SK-N-DZ (cell line): ENCODE data around the gene FARSA.
A peak's percentile ranks its signal among the peaks of the same experiment; 100 is the strongest.
"Not testable (repeated sequence)": the region's sequence is repeated elsewhere in the genome, so short reads cannot be mapped to it uniquely, and the experiment has no call there.

ENCODE experiments used
- DNase-seq: peaks from one replicate; pipeline ENCODE4 v3.0.0-alpha.2; 2015; ENCODE audit warnings: low spot score

FARSA gene

DNA sequence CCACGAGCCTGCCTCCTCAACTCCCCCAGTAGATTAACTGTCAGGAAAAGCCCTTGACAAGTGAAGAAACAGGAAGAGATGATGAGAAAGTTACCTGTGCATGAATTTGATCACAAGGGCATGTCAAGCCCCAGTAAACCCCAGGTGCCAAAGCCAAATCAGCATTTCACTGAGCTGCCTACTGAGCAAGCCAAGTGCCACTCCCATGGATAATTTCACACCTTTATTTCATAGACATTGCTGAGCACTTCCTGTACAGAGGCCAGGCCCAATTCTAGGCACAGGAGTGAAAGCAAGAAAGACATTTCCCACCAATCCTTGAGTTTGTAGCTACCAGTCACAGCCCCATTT lies 21.1 kb upstream of the FARSA start:
- DNase-seq: no peak

DNA sequence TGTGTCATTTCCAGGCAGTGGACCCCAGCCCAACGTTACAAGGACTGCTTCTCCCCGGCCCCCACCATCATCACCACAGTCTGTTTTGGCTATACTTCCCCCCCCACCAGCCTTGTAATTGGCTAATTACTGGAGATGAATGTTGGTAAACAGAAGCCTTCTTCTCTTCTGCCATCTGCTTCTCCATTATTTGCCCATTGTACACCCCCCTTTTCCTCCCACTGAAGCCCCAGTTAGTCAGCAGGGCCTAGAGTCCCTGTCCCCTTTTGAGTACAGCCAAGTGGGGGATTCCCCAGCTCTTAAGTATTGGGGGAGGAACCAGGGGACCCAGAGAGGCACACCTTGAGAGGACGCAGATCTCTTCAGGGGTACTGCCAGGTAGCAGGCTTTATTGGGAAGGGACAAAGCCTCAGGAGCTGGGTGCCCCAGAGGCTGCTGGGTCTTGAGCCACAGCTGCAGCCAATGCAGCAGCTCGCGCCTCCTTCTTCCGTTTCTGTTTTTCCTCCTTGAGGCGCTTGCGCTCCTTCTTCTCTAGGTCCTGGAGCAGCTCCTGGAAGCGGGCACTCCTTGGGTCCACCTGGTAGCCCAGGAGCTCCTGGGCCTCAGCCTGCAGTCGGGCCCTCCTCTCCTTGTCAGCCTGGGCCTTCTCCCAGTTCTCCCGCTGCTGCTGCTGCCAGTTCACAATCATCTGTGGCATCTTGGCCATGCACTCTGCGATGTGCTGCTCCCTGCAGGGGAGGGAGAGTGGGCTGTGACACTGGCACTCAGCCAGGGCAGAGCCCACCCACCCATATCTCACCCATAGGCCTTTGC lies 20.5 kb upstream of the FARSA start:
- no peak for DNase-seq

DNA sequence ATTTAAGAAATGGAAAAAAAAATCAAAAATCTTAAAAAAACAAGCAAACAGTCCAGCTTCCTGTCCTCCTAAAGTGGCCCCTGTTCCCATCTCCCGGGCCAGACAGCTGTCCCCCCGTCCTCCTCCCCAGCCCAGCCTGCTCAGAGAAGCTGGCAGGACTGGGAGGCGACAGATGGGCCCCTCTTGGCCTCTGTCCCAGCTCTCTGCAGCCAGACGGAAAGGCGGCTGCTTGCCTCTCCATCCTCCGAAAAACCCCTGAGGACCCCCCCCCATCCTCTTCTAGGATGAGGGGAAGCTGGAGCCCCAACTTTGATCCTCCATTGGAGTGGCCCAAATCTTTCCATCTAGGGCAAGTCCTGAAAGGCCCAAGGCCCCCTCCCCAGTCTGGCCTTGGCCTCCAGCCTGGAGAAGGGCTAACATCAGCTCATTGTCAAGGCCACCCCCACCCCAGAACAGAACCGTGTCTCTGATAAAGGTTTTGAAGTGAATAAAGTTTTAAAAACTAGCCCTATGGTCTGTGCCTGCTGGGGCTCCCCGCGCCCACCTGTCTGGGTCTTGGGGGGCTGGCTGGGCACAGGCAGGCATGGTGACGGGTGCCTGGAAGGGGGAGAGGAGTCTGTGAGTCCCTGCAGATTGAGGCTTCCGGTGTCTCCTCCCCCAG lies 19.8 kb upstream of the FARSA start:
- DNase-seq: no peak

DNA sequence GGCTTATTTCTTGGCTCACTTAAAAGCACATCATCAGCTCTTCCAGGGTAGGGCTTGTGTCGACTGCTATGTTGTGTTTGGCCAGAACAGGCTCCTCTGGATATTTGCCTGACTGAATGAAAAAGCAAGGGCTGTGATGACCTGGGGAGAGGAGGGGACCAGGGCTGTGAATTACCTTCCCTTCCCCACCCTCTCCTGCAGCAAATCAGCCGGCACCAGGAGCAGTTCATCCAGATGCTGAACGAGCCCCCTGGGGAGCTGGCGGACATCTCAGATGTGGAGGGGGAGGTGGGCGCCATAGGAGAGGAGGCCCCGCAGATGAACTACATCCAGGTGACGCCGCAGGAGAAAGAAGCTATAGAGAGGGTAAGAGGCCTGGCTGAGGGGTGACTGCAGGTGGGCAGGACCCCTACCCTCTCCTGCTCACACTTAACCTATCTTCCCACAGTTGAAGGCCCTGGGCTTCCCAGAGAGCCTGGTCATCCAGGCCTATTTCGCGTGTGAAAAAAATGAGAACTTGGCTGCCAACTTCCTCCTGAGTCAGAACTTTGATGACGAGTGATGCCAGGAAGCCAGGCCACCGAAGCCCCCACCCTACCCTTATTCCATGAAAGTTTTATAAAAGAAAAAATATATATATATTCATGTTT lies 19.1 kb upstream of the FARSA start:
- DNase-seq: no peak

DNA sequence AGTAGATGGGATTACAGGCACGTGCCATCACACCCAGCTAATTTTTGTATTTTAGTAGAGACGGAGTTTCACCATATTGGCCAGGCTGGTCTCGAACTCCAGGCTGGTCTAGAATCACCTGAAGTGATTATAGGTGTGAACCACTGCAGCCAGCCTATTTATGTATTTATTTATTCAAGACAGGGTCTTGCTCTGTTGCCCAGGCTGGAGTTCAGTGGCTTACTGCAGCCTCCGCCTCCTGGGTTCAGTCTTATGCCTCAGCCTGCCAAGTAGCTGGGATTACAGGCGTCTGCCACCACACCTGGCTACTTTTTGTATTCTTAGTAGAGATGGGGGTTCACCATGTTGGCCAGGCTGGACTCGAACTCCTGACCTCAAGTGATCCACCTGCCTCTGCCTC lies 18.5 kb upstream of the FARSA start:
- DNase-seq: not testable (repeated sequence)

DNA sequence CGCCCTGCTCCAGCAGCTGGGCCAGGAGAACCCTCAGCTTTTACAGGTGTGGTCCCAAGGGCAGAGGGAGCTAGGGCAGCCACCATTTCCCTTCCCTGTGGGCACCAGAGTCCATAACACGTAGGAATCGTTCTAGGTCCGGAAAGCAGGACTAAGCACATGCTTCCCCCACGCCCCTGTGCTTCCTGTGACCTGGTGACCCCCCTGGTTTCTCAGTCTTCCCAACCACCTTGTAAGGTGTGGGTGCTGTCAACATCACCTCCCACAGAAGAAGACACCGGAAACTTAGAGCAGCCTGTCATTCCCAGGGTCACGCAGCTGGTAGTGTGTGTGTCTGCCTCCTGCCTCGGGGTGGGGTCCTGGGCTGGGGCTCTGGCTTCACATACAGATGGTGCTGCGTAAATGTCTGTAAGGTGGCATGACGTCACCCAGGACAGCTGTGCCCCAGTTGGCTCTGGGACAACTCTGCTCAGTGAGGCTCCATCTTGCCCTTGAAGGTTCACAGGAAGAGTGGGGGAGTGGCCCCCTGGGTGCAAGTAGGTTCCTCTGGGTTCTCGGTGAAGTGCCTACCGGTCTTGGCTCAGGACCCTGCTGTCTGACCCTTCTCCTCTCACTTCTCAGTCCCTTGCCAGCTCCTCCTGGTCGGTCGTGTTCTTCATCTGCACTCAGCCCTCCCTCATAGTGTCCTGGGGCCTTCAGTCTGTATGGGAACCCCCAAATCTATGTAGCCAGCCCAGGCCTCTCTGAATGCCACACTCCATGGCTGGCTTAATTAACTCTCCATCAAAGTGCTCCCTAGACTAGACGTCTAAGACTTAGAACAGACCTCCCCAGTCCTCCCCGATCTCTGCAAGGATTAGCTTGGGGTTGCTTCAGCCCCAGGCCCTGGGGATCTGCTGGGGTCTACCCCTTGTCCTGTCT lies 16.1 kb upstream of the FARSA start:
- DNase-seq: no peak

DNA sequence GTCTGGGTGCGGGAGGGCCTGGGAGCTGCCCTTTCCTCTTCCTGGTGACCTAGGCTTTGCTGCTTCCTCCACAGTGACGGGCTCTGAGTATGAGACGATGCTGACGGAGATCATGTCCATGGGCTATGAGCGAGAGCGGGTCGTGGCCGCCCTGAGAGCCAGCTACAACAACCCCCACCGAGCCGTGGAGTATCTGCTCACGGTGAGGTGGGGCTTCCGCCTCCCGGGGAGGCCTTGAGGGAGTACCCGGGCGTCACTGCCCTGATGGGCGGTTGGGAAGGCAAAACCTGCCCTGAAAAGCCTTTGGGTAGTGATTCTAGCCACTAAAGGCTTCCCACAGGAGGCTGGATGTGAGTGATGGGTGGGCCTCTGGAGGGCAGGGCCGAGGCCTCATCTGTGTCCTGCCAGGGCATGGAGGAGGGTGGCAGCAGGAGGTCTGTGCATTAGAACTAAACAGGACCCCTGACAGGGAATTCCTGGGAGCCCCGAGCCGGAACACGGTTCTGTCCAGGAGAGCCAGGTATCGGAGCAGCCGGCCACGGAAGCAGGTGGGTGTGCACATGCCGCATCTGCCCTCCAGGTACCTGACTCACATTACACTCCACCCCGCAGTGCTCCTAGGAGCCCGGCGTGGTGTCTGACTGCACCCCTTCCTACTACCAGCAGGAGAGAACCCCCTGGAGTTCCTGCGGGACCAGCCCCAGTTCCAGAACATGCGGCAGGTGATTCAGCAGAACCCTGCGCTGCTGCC lies 15.3 kb upstream of the FARSA start:
- DNase-seq: no peak

DNA sequence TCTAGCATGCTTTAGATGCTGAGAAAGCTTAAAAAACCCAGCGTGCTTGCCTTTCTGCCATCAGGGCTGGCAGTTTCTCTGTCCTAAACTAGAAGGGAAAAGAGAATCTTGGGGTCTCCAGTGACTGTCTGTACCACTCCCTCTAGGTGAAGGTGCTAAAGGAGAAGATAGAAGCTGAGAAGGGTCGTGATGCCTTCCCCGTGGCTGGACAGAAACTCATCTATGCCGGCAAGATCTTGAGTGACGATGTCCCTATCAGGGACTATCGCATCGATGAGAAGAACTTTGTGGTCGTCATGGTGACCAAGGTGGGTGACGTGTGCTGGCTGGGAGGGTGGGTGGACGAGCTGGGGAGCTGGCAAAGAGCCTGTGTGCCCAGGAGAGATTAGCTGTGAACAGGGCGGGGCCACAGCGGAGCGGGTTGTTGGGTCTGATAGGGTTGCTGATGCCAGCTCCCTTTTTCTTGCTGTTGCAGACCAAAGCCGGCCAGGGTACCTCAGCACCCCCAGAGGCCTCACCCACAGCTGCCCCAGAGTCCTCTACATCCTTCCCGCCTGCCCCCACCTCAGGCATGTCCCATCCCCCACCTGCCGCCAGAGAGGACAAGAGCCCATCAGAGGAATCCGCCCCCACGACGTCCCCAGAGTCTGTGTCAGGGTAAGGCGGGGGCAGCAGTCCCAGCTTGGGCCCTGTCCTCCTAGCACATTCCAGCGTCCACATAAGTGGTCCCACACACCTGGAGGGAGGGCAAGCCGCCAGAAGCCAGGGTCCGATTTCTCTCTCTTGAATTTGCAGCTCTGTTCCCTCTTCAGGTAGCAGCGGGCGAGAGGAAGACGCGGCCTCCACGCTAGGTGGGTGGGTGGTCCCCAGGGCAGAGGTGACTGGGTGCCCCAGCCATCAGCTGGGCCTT lies 14.4 kb upstream of the FARSA start:
- no peak for DNase-seq

DNA sequence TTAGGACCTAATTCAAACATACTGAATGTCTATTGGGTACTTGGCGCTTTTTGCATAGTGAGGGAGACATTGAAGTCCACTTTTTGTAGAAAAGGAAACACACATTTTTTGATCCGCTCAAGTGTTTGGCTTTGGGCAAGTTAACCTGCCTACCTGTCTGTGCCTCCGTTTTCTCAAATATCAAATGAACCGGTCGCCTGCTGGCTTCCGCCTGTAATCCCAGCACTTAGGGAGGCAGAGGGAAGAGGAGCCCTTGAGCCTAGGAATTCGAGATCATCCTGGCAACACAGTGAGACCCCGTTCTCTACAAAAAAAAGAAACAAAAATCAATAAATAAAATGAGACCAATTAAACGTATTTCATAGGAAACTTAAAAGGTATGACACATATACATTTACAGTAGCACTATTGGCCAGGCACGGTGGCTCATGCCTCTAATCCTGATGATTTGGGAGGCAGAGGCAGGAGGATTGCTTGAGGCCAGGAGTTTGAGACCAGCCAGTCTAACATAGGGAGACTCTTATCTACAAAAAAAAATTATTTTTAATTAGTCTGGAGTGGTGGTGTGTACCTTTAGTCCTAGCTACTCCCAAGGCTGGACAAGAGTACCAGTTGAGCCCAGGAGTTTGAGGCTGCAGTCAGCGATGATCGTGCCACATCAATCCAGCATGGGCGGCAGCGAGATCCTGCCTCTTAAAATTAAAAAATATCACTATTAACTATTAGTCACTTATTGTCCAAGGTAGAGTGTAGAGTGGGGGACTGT lies 13.4 kb upstream of the FARSA start:
- no peak for DNase-seq

DNA sequence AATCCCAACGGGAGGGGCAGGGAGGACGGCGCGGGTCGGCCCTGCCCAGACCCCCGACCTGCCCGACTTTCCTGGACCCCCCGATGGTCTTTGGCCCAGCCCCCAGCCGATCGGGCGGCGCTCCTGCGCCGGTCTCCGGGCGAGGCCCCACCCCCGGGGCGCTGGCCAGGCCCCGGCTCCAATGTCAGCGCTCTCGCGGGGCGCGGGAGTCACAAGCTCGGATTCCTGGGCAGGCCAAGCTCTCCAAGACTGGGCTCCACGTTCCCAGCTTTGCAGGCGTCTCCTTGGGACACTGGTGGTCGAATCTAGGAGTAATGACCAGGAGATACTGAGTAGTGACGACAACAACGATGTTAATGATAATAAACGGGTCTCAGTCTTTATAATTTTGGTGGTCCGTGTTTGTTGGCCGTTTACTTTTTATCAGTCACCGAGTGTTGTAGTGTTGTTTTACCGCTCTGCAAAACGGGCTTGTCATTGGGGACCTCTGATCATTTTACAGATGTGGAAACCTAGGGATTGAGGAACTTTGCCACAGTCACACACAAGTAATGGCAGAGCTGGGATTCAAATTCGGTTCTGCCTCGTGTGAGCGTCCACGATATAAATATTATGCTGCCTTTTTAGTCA lies 12.7 kb upstream of the FARSA start:
- DNase-seq: peak; percentile 53

DNA sequence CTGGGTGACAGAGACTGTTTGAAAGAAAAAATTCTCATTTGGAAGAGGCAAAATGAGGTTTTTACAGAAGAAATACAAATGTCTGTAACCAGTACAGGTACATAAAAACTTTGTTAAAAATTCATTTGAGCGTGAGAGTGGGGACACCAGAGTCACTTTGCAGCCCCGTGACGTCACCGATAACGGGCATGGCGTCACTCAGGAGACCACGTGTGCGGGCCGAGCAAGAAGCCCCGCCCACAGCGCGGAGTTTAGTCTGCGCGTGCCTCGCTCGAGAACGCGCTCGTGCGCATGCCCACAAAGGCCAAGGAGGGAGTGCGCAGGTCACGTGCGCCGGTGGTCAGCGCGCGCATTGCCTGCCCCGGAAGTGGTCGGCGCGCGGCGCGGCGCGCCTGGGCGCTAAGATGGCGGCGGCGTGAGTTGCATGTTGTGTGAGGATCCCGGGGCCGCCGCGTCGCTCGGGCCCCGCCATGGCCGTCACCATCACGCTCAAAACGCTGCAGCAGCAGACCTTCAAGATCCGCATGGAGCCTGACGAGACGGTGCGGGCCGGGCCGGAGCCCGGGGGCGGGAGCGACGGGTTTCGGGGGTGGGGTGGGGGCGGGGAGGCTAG lies 12.1 kb upstream of the FARSA start, which contains the start of gene RAD23A:
TSS of gene RAD23A (plus strand) at position 384 of the 613 bp plus-strand sequence. CDS start at position 471, 87 bp downstream.
- peak; percentile 96 for DNase-seq

DNA sequence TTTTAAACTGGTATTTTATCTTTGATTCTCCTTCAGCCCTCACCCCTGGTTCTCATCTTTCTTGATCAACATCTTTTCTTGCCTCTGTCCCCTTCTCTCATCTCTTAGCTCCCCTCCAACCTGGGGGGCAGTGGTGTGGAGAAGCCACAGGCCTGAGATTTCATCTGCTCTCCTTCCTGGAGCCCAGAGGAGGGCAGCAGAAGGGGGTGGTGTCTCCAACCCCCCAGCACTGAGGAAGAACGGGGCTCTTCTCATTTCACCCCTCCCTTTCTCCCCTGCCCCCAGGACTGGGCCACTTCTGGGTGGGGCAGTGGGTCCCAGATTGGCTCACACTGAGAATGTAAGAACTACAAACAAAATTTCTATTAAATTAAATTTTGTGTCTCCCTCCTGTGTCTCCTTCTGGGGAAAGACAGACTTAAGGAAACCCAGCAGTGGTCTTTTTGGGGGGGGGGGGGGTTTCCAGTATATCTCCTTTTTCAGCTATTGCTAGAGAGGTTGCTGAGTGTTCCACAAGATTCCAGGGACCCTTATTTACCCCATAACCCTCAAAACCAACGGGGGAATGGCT lies 10.7 kb upstream of the FARSA start:
- DNase-seq: no peak

DNA sequence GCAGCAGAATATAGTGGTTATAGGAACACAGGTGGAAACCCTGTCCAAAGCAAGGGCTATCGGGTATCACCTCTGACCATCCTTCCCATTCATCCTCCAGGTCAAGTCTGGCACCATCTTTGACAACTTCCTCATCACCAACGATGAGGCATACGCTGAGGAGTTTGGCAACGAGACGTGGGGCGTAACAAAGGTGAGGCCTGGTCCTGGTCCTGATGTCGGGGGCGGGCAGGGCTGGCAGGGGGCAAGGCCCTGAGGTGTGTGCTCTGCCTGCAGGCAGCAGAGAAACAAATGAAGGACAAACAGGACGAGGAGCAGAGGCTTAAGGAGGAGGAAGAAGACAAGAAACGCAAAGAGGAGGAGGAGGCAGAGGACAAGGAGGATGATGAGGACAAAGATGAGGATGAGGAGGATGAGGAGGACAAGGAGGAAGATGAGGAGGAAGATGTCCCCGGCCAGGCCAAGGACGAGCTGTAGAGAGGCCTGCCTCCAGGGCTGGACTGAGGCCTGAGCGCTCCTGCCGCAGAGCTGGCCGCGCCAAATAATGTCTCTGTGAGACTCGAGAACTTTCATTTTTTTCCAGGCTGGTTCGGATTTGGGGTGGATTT lies 10.0 kb upstream of the FARSA start:
- DNase-seq: no peak

DNA sequence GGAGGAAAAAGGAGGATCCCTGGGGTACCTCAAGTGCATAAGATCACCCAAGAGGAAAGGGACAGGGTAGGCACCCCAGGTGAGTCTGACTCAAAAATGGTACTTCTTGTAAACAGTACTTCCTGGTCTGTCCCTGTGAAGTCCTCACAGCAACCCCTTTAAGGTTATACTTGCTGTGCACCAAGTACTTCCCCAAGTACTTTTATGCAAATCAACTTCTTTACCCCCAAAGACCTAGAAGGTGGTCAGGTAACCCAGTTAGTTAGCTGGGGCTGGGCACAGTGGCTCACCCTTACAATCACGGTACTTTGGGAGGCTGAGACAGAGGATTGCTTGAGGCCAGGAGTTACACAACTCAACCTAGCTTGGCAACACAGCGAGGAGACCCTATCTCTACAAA lies 7.4 kb upstream of the FARSA start:
- no peak for DNase-seq

DNA sequence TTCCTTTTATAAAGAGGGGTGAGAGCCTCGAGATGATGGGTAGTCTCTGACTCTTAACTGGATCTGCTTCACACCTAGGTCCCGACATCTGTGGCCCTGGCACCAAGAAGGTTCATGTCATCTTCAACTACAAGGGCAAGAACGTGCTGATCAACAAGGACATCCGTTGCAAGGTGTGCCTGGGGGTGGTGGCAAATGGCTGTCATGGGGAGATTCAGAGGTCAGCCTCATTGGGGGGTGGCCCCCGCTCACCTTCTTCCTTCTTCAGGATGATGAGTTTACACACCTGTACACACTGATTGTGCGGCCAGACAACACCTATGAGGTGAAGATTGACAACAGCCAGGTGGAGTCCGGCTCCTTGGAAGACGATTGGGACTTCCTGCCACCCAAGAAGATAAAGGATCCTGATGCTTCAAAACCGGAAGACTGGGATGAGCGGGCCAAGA lies 6.5 kb upstream of the FARSA start:
- no peak for DNase-seq

DNA sequence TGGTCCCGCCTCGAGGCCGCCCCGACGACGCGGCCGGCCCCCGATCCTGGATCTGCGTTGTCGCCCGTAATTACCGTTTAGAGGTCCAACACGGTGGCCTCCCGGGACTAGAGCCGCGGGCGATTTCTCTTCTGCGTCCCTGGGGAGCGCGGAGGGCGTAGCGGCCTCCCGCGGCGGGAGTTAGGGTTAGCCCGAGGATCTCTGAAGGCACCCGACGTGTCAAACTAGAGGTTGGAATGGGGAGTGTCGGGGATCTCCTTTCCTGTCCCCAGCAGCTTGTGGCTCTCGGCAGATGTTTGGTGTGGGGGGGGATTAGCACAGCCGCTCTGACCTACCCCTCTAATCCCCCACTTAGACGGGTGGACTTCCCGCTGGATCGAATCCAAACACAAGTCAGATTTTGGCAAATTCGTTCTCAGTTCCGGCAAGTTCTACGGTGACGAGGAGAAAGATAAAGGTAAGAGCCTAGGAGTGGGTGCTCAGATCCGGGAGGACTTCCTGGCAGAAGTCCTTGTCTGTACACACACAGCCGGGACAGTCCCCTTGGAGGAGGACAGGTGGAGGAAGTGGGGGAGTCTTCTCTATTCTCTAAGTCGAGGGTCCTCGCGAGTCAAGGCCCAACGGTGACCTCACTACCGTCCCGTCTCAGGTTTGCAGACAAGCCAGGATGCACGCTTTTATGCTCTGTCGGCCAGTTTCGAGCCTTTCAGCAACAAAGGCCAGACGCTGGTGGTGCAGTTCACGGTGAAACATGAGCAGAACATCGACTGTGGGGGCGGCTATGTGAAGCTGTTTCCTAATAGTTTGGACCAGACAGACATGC lies 5.5 kb upstream of the FARSA start:
- DNase-seq: no peak
